IMR-90 (cell line): Measurements from ENCODE around the gene C7orf33. TPM values are rescaled to one million over a fixed set of nuclear protein-coding genes. Genes with fewer than 3 reads are reported as not detected.

Experiments used
- ATAC-seq: fragments of 200-7000 bp; cut with Tn5 transposase; 2 replicates; pipeline ENCODE4 v1.9.1; 2020; ENCODE audit warnings: low read depth, mild to moderate bottlenecking, moderate library complexity
- BruUV-seq: library from RNA; stranded (reverse); fragments of 400-500 nt; replicated peaks from 2 replicates; lab custom pipeline; 2021; lab: Mats Ljungman, UMichigan
- CTCF ChIA-PET: fragments of 300-600 bp; formaldehyde crosslinking; extraction: SDS; loops from one replicate; lab custom pipeline; 2021; ENCODE audit warnings: antibody characterized with exemption; lab: Yijun Ruan, JAX
- POLR2A ChIA-PET: fragments of 300-600 bp; sonication (Branson Sonifier 250); formaldehyde crosslinking; loops from one replicate; lab custom pipeline; 2022; ENCODE audit warnings: antibody characterized with exemption; ENCODE audit not compliant: unreplicated experiment; lab: Charles Lee
- DNase-seq: peaks from one replicate; pipeline ENCODE4 v3.0.0; 2013
- H2AFZ ChIP-seq: replicated peaks from 2 replicates; pipeline ENCODE3; 2013; ENCODE audit warnings: low read length, mild to moderate bottlenecking; ENCODE audit not compliant: poor library complexity
- H2AK5ac ChIP-seq: 2 replicates; pipeline ENCODE4 v1.6.1; 2013; ENCODE audit warnings: low read depth, low read length, inconsistent platforms
- H2AK9ac ChIP-seq: replicated peaks from 2 replicates; pipeline ENCODE3; 2013; ENCODE audit warnings: mild to moderate bottlenecking, low read depth, low read length, moderate library complexity; ENCODE audit not compliant: poor library complexity
- H2BK120ac ChIP-seq: 2 replicates; pipeline ENCODE4 v1.6.1; 2013; ENCODE audit warnings: low read depth, low read length, inconsistent platforms
- H2BK15ac ChIP-seq: 3 replicates; pipeline ENCODE4 v1.6.1; 2013; ENCODE audit warnings: low read depth, low read length, inconsistent platforms
- H2BK20ac ChIP-seq: 2 replicates; pipeline ENCODE4 v1.6.1; 2013; ENCODE audit warnings: low read depth, mild to moderate bottlenecking, inconsistent platforms, low read length, moderate library complexity
- H2BK5ac ChIP-seq: 2 replicates; pipeline ENCODE4 v1.6.1; 2013; ENCODE audit warnings: mild to moderate bottlenecking, low read depth, low read length, inconsistent platforms; ENCODE audit not compliant: poor library complexity, severe bottlenecking
- H3K14ac ChIP-seq: replicated peaks from 2 replicates; pipeline ENCODE4 v1.6.1; 2013; ENCODE audit warnings: low read depth, low read length, inconsistent platforms
- H3K18ac ChIP-seq: 2 replicates; pipeline ENCODE4 v1.6.1; 2013; ENCODE audit warnings: low read depth, low read length, control low read depth
- H3K23ac ChIP-seq: 2 replicates; pipeline ENCODE4 v1.6.1; 2013; ENCODE audit warnings: low read depth, low read length, inconsistent platforms
- H3K27ac ChIP-seq: 2 replicates; pipeline ENCODE4 v1.5.1; 2013; ENCODE audit warnings: mild to moderate bottlenecking, control low read depth, low read length; ENCODE audit not compliant: insufficient read depth
- H3K27me3 ChIP-seq: 2 replicates; pipeline ENCODE4 v1.6.1; 2013; ENCODE audit warnings: low read length; ENCODE audit not compliant: control insufficient read depth, insufficient read depth
- H3K36me3 ChIP-seq: 2 replicates; pipeline ENCODE4 v1.6.1; 2013; ENCODE audit warnings: low read length, mixed read lengths; ENCODE audit not compliant: control insufficient read depth, insufficient read depth
- H3K4ac ChIP-seq: 2 replicates; pipeline ENCODE4 v1.6.1; 2013; ENCODE audit warnings: low read depth, low read length, inconsistent platforms
- H3K4me1 ChIP-seq: 2 replicates; pipeline ENCODE4 v1.6.1; 2013; ENCODE audit warnings: low read length, mixed read lengths; ENCODE audit not compliant: control insufficient read depth, insufficient read depth
- H3K4me2 ChIP-seq: 2 replicates; pipeline ENCODE4 v1.6.1; 2013; ENCODE audit warnings: low read depth, mild to moderate bottlenecking, control low read depth, low read length, moderate library complexity
- H3K4me3 ChIP-seq: 2 replicates; pipeline ENCODE4 v1.5.1; 2013; ENCODE audit warnings: low read depth, mild to moderate bottlenecking, control low read depth, low read length, moderate library complexity; ENCODE audit not compliant: insufficient read depth
- H3K56ac ChIP-seq: 2 replicates; pipeline ENCODE4 v1.6.1; 2013; ENCODE audit warnings: low read length, inconsistent platforms; ENCODE audit not compliant: insufficient read depth; ENCODE audit errors: extremely low read depth
- H3K79me1 ChIP-seq, 2 experiments: 2 replicates each; pipeline ENCODE4 v1.6.1; 2013; ENCODE audit warnings: low read length in 2 of 2, inconsistent platforms in 1 of 2, low read depth in 1 of 2
- H3K9ac ChIP-seq: 2 replicates; pipeline ENCODE4 v1.6.1; 2013; ENCODE audit warnings: low read depth, low read length, control low read depth
- H3K9me1 ChIP-seq: 2 replicates; pipeline ENCODE4 v1.6.1; 2013; ENCODE audit warnings: low read length, inconsistent platforms; ENCODE audit not compliant: insufficient read depth
- H3K9me3 ChIP-seq: 2 replicates; pipeline ENCODE4 v1.6.1; 2013; ENCODE audit warnings: low read length; ENCODE audit not compliant: control insufficient read depth, insufficient read depth
- H4K20me1 ChIP-seq: 2 replicates; pipeline ENCODE4 v1.6.1; 2013; ENCODE audit warnings: low read length, inconsistent platforms; ENCODE audit not compliant: insufficient read depth
- H4K5ac ChIP-seq: 2 replicates; pipeline ENCODE4 v1.6.1; 2013; ENCODE audit warnings: mild to moderate bottlenecking, low read depth, low read length, control low read depth
- H4K8ac ChIP-seq, 2 experiments: 2 replicates each; pipeline ENCODE4 v1.6.1; 2013; ENCODE audit warnings: low read depth in 2 of 2, low read length in 2 of 2, control low read depth in 1 of 2, inconsistent platforms in 1 of 2
- H4K91ac ChIP-seq: 2 replicates; pipeline ENCODE4 v1.6.1; 2013; ENCODE audit warnings: low read depth, low read length, inconsistent platforms; ENCODE audit not compliant: insufficient read depth
- CHD1 ChIP-seq: IDR thresholded peaks from 2 replicates; pipeline ENCODE4 v1.6.1; 2012; ENCODE audit warnings: low read depth, low read length, improper control_type of control experiment
- FOS ChIP-seq: fragments of 150-350 bp; IDR thresholded peaks from 2 replicates; pipeline ENCODE4 v1.6.1; 2016; ENCODE audit warnings: low read depth, low read length
- RAD21 ChIP-seq: IDR thresholded peaks from 2 replicates; pipeline ENCODE4 v1.6.1; 2012; ENCODE audit warnings: low read length, improper control_type of control experiment
- RCOR1 ChIP-seq: IDR thresholded peaks from 2 replicates; pipeline ENCODE4 v1.6.1; 2012; ENCODE audit warnings: mild to moderate bottlenecking, low read length, improper control_type of control experiment; ENCODE audit not compliant: insufficient replicate concordance
- SMC3 ChIP-seq: fragments of 150-350 bp; IDR thresholded peaks from 2 replicates; pipeline ENCODE4 v1.6.1; 2016; ENCODE audit warnings: low read depth, mild to moderate bottlenecking, antibody characterized with exemption, low read length, moderate library complexity
- WGBS, 2 experiments: methylation state at CpG; one replicate each; pipeline versions ENCODE4 v1.1.5 to v1.1.7; 2013; ENCODE audit warnings: missing lambda C conversion rate in 2 of 2; ENCODE audit not compliant: insufficient read length in 1 of 2; ENCODE audit errors: extremely low coverage in 2 of 2; 5-methylcytosine and 5-hydroxymethylcytosine counted together
- dilution Hi-C: fragments of 300-500 bp; cut with HindIII; formaldehyde crosslinking; loops from one replicate; pipeline ENCODE4 v1.14.3; 2018; ENCODE audit warnings: low sequenced_read_pairs; ENCODE audit not compliant: unreplicated experiment
- in situ Hi-C: fragments of 300-500 bp; cut with MboI; formaldehyde crosslinking; loops from 3 replicates; pipeline ENCODE4 v1.14.3; 2019; ENCODE audit warnings: low sequenced_read_pairs, inconsistent platforms, mixed read lengths
- intact Hi-C: fragments of 100-400 bp; cut with micrococcal nuclease; formaldehyde crosslinking; loops from 2 replicates; pipeline ENCODE4 v1.10.0; 2022
- polyA plus RNA-seq, 3 experiments: library from polyadenylated mRNA; depleted of rRNA; stranded (reverse); fragments of >200 nt; gene quantifications; 2 replicates each; pipeline ENCODE4 v1.2.3, GENCODE V29; 2012; ENCODE audit warnings: low replicate concordance in 1 of 3
- total RNA-seq: library from RNA; depleted of rRNA; stranded (reverse); fragments of >200 nt; gene quantifications from 2 replicates; pipeline ENCODE4 v1.2.3, GENCODE V29; 2012
- TF ChIP-seq, protein P1 (sequence below): fragments of 150-350 bp; IDR thresholded peaks from 2 replicates; pipeline ENCODE4 v1.6.1; 2017; ENCODE audit warnings: mild to moderate bottlenecking, antibody characterized with exemption, low read length, low read depth

C7orf33 gene
- total and polyA plus RNA-seq, 2 of the 4 experiments (the other 2 are of a cell fraction) = not detected

DNA sequence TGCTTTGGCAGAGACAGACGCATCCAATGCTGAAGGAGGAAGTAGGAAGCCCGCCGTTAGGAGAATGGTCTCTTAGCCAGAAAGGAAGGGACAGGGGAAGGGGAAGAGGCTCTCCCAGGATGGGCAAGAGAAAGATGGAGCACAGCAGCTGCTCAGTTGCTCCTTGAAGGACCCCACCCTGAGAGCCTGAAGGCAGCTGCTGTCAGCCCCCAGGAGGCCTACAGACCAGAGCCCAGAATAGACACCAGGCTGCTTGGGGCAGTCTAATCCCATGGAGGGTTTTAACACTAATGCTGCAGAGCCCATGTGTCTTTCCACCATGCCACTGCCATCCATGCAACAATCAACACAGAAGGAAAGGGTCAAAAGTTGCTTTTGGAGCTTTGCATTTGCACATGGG lies 3.5 kb upstream of the C7orf33 start:
- no peak overlapping the region for H3K4me2 ChIP-seq
- no peak overlapping the region for H2AK9ac ChIP-seq
- no peak for ATAC-seq
- in situ Hi-C loops (no loop called here), intact Hi-C loops (no loop called here), dilution Hi-C loops (no loop called here)
- peaks cover 7% of the 10 kb centered on the region for H3K27me3 ChIP-seq
- DNase-seq = no peak
- H3K27ac ChIP-seq = no peak overlapping the region
- TF ChIP-seq RCOR1 = no peak
- TF ChIP-seq RAD21 = no peak
- TF ChIP-seq FOS = no peak
- TF ChIP-seq, protein P1, sequence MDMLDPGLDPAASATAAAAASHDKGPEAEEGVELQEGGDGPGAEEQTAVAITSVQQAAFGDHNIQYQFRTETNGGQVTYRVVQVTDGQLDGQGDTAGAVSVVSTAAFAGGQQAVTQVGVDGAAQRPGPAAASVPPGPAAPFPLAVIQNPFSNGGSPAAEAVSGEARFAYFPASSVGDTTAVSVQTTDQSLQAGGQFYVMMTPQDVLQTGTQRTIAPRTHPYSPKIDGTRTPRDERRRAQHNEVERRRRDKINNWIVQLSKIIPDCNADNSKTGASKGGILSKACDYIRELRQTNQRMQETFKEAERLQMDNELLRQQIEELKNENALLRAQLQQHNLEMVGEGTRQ = no peak
- no peak for TF ChIP-seq CHD1
- no peak for TF ChIP-seq SMC3
- ChIA-PET POLR2A (no interaction called here), CTCF (no interaction called here)
- no peak overlapping the region for H3K4me3 ChIP-seq
- WGBS, 2 experiments = no CpG with 5 or more reads among the region's 3 CpGs
- no peak overlapping the region for H2AK5ac ChIP-seq
- H3K9me3 ChIP-seq = no peaks in the 10 kb centered on the region
- H3K4me1 ChIP-seq = no peaks in the 10 kb centered on the region
- no peaks in the 10 kb centered on the region for H3K36me3 ChIP-seq
- H3K4ac ChIP-seq = no peak overlapping the region
- no peak overlapping the region for H3K9ac ChIP-seq
- H3K9me1 ChIP-seq = no peaks in the 10 kb centered on the region
- no peak overlapping the region for H4K91ac ChIP-seq
- no peak overlapping the region for H2AFZ ChIP-seq
- no peak overlapping the region for H4K5ac ChIP-seq
- no peak overlapping the region for H2BK120ac ChIP-seq
- H2BK15ac ChIP-seq = no peak overlapping the region
- H3K18ac ChIP-seq = no peak overlapping the region
- no peak overlapping the region for H4K8ac ChIP-seq
- no peak overlapping the region for H2BK20ac ChIP-seq
- no peaks in the 10 kb centered on the region for H3K79me1 ChIP-seq
- no peak overlapping the region for H3K14ac ChIP-seq
- H3K56ac ChIP-seq = no peak overlapping the region
- H3K23ac ChIP-seq = no peak overlapping the region
- no peaks in the 10 kb centered on the region for H4K20me1 ChIP-seq
- no TSS peak for BruUV-seq
- H2BK5ac ChIP-seq = no peak overlapping the region
